ENCODE measurements around the gene PRRC2B. TPM values are rescaled to one million over a fixed set of nuclear protein-coding genes. Genes with fewer than 3 reads are reported as not detected.

The PRRC2B gene
- total and polyA plus RNA-seq, 4 donors, result 10.3 to 44.3 (median 27.0) TPM

GRCh38 chr9:131416509-131416908, 22.6 kb downstream of the PRRC2B start:
- 92% methylated on average over 4 of the region's 4 CpGs for WGBS
- H3K27me3 ChIP-seq (ENCODE audit: control insufficient read depth in 4 of 4, insufficient read depth in 4 of 4, low read length in 3 of 4), result no peaks in the 10 kb centered on the region
- TF ChIP-seq, protein P1, sequence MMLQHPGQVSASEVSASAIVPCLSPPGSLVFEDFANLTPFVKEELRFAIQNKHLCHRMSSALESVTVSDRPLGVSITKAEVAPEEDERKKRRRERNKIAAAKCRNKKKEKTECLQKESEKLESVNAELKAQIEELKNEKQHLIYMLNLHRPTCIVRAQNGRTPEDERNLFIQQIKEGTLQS (IDR thresholded peaks at IDR 0.05), result no peak
- no peak overlapping the region for H3K27ac ChIP-seq (ENCODE audit: low read depth in 1 of 2, low read length in 2 of 2)
- no peak overlapping the region for H3K9ac ChIP-seq (ENCODE audit: low read depth in 1 of 2, low read length in 2 of 2)
- H3K4me1 ChIP-seq (ENCODE audit: control insufficient read depth in 4 of 4, insufficient read depth in 4 of 4, low read length in 3 of 4), result peaks cover 23 to 46% (median 36%) of the 10 kb centered on the region in 4 donors
- no peaks in the 10 kb centered on the region for H3K36me3 ChIP-seq (ENCODE audit: control insufficient read depth in 4 of 4, insufficient read depth in 3 of 4, low read depth in 1 of 4, low read length in 3 of 4)
- no peak for DNase-seq (ENCODE audit: low spot score)
- H3K4me3 ChIP-seq (ENCODE audit: low read depth in 1 of 3, low read length in 3 of 3), result no peak overlapping the region
- H3K9me3 ChIP-seq (ENCODE audit: control insufficient read depth in 4 of 4, low read length in 3 of 4), result no peaks in the 10 kb centered on the region

DNA sequence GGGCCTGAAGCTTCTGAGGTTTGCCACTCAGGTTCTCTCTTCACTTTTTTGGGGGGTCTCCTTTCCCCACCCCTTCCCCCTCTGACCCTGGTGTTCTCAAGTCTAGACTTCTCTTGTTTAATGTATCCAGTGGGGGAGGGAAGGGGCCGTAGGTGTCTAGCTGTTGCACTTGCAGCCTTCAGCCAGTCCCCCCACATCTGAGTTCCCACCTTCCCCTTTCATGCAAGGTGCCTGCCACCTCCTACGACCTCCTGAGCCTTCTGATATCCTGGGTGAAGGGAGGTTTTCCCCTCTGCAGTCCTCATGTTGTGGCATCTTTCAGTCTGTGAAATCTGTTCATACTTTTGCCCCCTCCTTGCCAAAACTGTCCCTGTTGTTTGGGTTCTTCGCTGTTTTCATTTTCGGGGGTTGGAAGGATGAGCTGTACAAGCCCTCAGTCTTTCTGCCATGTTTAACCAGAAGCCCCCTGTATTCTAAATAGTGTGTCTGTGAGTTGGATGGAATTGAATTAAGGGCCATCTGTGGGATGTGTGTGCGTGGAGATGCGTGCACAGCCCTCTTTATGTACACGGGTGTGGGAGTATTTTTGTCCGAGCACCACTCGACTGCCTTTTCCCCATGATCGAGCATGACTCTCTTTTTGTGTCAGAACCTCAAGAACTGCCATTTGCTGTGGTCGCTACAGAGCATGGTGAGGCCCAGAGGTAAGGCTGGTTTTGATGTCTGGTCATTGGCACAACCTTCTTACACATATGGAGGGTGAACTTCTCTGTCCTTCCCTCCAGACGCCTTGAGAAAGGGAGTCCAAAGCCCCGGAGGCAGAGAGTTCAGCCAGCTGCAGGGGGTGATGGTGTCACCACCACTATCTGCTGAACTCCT, 23.6 kb downstream of the PRRC2B start:
- no peaks in the 10 kb centered on the region for H3K36me3 ChIP-seq (ENCODE audit: control insufficient read depth in 4 of 4, insufficient read depth in 3 of 4, low read depth in 1 of 4, low read length in 3 of 4)
- 73% methylated on average over 13 of the region's 13 CpGs for WGBS
- no peak for DNase-seq (ENCODE audit: low spot score)

More for the DNA sequence above, 23.6 kb downstream of the PRRC2B start:
- TF ChIP-seq, protein P1 (IDR thresholded peaks at IDR 0.05), result no peak
- TF ChIP-seq FOXA2 (IDR thresholded peaks at IDR 0.05) (no peak), NR2F2 (IDR thresholded peaks at IDR 0.05) (no peak), RAD21 (IDR thresholded peaks at IDR 0.05) (no peak), MAX (IDR thresholded peaks at IDR 0.05) (no peak), JUND (IDR thresholded peaks at IDR 0.05) (no peak), HNF4A (conservative IDR thresholded peaks at IDR 0.05) (no peak), HNF4G (IDR thresholded peaks at IDR 0.05) (no peak), RXRA (IDR thresholded peaks at IDR 0.05) (no peak), GABPA (IDR thresholded peaks at IDR 0.05 in 1 of 2, conservative IDR thresholded peaks at IDR 0.05 in 1 of 2) (no peak), REST (IDR thresholded peaks at IDR 0.05) (no peak), EGR1 (IDR thresholded peaks at IDR 0.05; ENCODE audit: low read depth in 2 of 2) (no peak), YY1 (IDR thresholded peaks at IDR 0.05) (no peak), TAF1 (conservative IDR thresholded peaks at IDR 0.05) (no peak), FOXA1 (IDR thresholded peaks at IDR 0.05) (no peak)
- H3K9ac ChIP-seq (ENCODE audit: low read depth in 1 of 2, low read length in 2 of 2), result no peak overlapping the region
- peaks cover 29 to 45% (median 38%) of the 10 kb centered on the region in 4 donors for H3K4me1 ChIP-seq (ENCODE audit: control insufficient read depth in 4 of 4, insufficient read depth in 4 of 4, low read length in 3 of 4)
- H3K27me3 ChIP-seq (ENCODE audit: control insufficient read depth in 4 of 4, insufficient read depth in 4 of 4, low read length in 3 of 4), result no peaks in the 10 kb centered on the region
- H3K27ac ChIP-seq (ENCODE audit: low read depth in 1 of 2, low read length in 2 of 2), result peak overlapping the region; percentile 63 to 64
- H3K9me3 ChIP-seq (ENCODE audit: control insufficient read depth in 4 of 4, low read length in 3 of 4), result no peaks in the 10 kb centered on the region
- no peak overlapping the region for H3K4me3 ChIP-seq (ENCODE audit: low read depth in 1 of 3, low read length in 3 of 3)

Measured in liver (tissue), 9 donors.